SK-MEL-5 (cell line): Measurements from ENCODE around the gene PTPRD. TPM values are rescaled to one million over a fixed set of nuclear protein-coding genes. Genes with fewer than 3 reads are reported as not detected.

Experiments
- DNase-seq: peaks from one replicate; pipeline ENCODE4 v3.0.0-alpha.2; 2016; ENCODE audit warnings: low read depth, low spot score
- in situ Hi-C: cut with HindIII; loops from 2 replicates; pipeline ENCODE4 v1.10.0; 2016; ENCODE audit warnings: low sequenced_read_pairs, high pct_unique_total_duplicates, low pct_unique_long_range_greater_than_20kb
- total RNA-seq: library from RNA; depleted of rRNA; stranded (reverse); fragments of >200 nt; shearing (Covaris generic); gene quantifications from 2 replicates; pipeline ENCODE4 v1.2.3, GENCODE V29; 2014

The PTPRD gene
- total RNA-seq, 1 experiment from 2014 or later: 2.1 TPM

GRCh38 chr9:8356406-8356805 is 2256.4 kb downstream of the PTPRD start:
- no peak for DNase-seq
- in situ Hi-C loops: no loop called here

GRCh38 chr9:8351436-8351835 is 2261.4 kb downstream of the PTPRD start:
- DNase-seq: no peak
- in situ Hi-C loops: no loop called here

- DNase-seq: no peak
- in situ Hi-C loops: no loop called here
Measured at GRCh38 chr9:8349901-8350300, 2262.9 kb downstream of the PTPRD start.

GRCh38 chr9:8349376-8349775 is 2263.4 kb downstream of the PTPRD start:
- no peak for DNase-seq

GRCh38 chr9:8348756-8349155 is 2264.0 kb downstream of the PTPRD start:
- in situ Hi-C loops: no loop called here
- no peak for DNase-seq

More at GRCh38 chr9:8349376-8349775, 2263.4 kb downstream of the PTPRD start:
- in situ Hi-C loops: no loop called here

GRCh38 chr9:8346296-8346695 is 2266.5 kb downstream of the PTPRD start:
- no peak for DNase-seq
- in situ Hi-C loops: no loop called here

- no peak for DNase-seq
- in situ Hi-C loops: no loop called here
Measured at GRCh38 chr9:8338767-8339510, 2273.9 kb downstream of the PTPRD start.

- no peak for DNase-seq
- in situ Hi-C loops: no loop called here
Measured at GRCh38 chr9:8337834-8338766, 2274.7 kb downstream of the PTPRD start.

GRCh38 chr9:8332871-8333270 is 2279.9 kb downstream of the PTPRD start:
- no peak for DNase-seq
- in situ Hi-C loops: no loop called here

GRCh38 chr9:8332331-8332650 is 2280.5 kb downstream of the PTPRD start:
- DNase-seq: no peak
- in situ Hi-C loops: no loop called here

GRCh38 chr9:8331507-8332330 is 2281.1 kb downstream of the PTPRD start:
- no peak for DNase-seq
- in situ Hi-C loops: no loop called here

GRCh38 chr9:8329561-8330283 is 2283.1 kb downstream of the PTPRD start:
- no peak for DNase-seq

GRCh38 chr9:8315211-8315610 is 2297.6 kb downstream of the PTPRD start:
- DNase-seq: no peak
- in situ Hi-C loops: no loop called here

More at GRCh38 chr9:8329561-8330283, 2283.1 kb downstream of the PTPRD start:
- in situ Hi-C loops: no loop called here

- DNase-seq: no peak
- in situ Hi-C loops: no loop called here
Measured at GRCh38 chr9:8309258-8309657, 2303.5 kb downstream of the PTPRD start.

GRCh38 chr9:8304720-8305119 is 2308.1 kb downstream of the PTPRD start:
- in situ Hi-C loops: no loop called here
- no peak for DNase-seq

GRCh38 chr9:8301296-8301695 is 2311.5 kb downstream of the PTPRD start:
- in situ Hi-C loops: no loop called here
- no peak for DNase-seq

- in situ Hi-C loops: no loop called here
- DNase-seq: no peak
Measured at GRCh38 chr9:8297047-8297446, 2315.8 kb downstream of the PTPRD start.
